Prostate gland (tissue), 2 donors: ENCODE data around the gene CTBP1.

ENCODE experiments used
- CTCF ChIP-seq, 4 experiments: fragments of 200-600 bp in 2 of 4; fragments of 450-650 bp in 2 of 4; sonication (generic) in 2 of 4; IDR thresholded peaks; 1 replicate in 3 of 4; 2 replicates in 1 of 4; pipeline ENCODE4 v1.5.1; 2016 to 2019; ENCODE audit warnings: antibody characterized with exemption in 4 of 4, mild to moderate bottlenecking in 2 of 4, moderate library complexity in 2 of 4
- POLR2A ChIP-seq: fragments of 450-650 bp; IDR thresholded peaks from one replicate; pipeline ENCODE4 v1.6.1; 2016; ENCODE audit warnings: antibody characterized with exemption, mild to moderate bottlenecking

- TF ChIP-seq CTCF (IDR thresholded peaks at IDR 0.05) (no peak), POLR2A (no peak)
Measured at GRCh38 chr4:1221155-1221870, 27.6 kb downstream of the CTBP1 start.
